Activated T-helper 1 cell treated with anti-CD3 and anti-CD28 coated beads, Interleukin-2, amount 50 U/mL, for 16 hours (primary cell): ENCODE data around the gene HEXIM1.

Experiments
- DNase-seq, 2 donors: peaks; one replicate each; pipeline ENCODE4 v3.0.0-alpha.2; 2020; ENCODE audit warnings: low read depth in 1 of 2, low spot score in 1 of 2

HEXIM1 gene

DNA sequence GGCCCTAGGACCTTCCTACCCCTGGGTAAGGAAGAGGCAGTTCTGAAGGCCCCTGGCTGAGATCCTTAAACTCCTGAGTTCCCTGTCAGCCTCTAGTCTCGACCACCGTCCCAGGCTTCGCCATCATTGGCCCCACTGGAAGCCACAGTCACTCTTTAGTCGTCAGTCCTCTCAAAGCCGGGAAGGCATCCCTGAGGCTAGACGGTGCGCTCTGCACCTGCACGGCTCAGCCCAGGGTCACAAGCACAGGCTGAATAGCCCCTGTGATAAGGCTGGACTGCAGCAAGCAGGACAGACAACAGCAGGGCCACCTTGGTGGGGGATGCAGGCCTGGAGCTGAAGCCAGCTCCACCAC is 3.3 kb upstream of the HEXIM1 start:
- DNase-seq: no peak

DNA sequence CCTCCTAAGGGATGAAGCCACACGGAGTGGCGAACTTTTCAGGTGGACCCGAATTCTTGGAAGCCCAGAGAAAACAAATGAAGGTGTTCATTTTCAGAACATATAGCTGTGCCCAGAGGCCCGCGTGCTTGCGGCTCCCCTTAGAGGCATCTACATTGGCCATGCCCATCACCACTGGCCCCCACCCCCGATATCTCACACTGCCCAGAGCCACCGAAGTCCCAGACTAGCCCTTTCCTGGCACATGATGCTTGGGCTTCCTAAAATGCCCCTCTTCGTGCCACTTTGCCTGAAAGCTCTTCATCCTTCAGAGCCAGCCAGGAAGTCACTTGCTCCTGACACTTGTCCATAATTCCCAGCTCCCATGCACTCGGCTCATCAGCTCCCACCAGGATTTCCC is 2.1 kb upstream of the HEXIM1 start:
- DNase-seq: no peak

- DNase-seq: no peak
Measured at GRCh38 chr17:45146592-45146889, 1.7 kb upstream of the HEXIM1 start.

DNA sequence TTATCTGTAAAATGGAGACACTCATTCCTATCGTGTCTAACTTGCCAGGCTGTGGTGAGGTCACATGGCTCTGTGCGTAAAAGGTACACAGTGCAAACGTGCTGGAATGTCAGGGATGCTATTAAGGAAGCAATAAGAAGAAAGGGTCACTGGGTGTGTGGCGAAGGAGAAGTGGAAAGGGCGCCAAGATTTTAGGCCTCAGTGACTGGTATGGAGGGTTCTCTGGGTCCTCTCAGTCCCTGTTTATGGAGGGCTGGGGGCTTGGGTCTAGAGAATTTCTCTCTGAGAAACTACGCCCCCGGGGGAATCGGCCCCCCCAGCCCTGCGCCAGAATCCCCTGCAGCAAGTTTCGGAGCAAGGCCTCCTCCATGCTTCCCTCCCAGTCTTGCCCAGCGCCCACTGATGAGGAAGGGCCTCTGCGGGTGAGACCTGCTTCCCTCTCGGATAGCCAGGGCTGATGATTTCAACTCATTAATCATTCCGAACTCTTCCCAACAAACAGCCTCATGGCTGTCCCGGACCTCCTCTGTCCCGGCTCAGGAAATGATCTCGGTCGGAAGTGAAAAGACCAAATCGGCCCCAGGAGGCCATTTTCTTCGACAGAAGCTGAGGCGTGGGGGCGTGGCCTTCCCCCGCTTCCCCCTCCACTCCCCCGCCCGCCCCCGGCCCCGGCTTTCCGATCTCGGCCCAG is 1.2 kb upstream of the HEXIM1 start:
- DNase-seq: no peak

DNA sequence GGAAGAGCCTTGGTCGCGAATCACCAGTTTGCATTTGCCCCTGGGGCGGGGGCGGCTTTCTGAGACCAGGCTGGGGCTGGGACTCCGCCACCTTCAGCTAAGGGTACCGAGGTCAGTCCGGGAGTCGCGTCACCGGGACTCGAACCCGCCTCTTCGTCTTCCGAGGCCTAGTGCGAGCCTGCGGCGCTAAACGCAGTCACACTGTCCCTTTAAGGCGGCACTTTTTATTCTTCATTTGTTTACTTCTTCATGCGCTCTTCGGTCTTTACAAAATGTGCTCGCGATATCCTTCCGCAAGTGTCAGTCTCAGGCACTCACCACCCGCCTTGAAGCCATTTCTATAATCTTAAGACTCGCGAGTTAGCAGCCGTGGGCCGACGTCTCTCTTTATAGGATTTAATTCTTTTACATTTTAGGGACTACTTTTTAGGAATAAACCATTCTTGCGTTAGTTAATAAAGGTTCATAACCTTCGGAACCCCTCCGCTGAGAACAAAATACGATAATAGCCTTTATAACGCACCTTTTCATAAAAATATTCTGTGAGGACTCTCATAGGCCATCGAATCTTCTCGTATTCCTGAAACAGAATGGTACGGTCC is 593 bp upstream of the HEXIM1 start:
- peak; percentile 53 to 59 for DNase-seq

DNA sequence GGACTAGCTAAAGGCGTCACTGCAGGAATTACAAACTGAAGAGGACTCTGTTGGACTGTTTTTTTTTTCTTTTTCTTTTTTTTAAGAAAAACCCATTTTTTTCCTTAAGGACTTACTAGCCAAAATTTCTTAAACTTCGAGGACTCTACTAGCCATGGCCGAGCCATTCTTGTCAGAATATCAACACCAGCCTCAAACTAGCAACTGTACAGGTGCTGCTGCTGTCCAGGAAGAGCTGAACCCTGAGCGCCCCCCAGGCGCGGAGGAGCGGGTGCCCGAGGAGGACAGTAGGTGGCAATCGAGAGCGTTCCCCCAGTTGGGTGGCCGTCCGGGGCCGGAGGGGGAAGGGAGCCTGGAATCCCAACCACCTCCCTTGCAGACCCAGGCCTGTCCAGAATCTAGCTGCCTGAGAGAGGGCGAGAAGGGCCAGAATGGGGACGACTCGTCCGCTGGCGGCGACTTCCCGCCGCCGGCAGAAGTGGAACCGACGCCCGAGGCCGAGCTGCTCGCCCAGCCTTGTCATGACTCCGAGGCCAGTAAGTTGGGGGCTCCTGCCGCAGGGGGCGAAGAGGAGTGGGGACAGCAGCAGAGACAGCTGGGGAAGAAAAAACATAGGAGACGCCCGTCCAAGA is 878 bp downstream of the HEXIM1 start:
- DNase-seq: peak; percentile 38 to 61

DNA sequence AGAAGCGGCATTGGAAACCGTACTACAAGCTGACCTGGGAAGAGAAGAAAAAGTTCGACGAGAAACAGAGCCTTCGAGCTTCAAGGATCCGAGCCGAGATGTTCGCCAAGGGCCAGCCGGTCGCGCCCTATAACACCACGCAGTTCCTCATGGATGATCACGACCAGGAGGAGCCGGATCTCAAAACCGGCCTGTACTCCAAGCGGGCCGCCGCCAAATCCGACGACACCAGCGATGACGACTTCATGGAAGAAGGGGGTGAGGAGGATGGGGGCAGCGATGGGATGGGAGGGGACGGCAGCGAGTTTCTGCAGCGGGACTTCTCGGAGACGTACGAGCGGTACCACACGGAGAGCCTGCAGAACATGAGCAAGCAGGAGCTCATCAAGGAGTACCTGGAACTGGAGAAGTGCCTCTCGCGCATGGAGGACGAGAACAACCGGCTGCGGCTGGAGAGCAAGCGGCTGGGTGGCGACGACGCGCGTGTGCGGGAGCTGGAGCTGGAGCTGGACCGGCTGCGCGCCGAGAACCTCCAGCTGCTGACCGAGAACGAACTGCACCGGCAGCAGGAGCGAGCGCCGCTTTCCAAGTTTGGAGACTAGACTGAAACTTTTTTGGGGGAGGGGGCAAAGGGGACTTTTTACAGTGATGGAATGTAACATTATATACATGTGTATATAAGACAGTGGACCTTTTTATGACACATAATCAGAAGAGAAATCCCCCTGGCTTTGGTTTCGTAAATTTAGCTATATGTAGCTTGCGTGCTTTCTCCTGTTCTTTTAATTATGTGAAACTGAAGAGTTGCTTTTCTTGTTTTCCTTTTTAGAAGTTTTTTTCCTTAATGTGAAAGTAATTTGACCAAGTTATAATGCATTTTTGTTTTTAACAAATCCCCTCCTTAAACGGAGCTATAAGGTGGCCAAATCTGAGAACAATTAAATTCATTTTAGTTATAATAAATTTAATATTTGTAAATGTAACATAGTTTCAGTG is 1.7 kb downstream of the HEXIM1 start:
- no peak for DNase-seq

GRCh38 chr17:45150911-45151809 is 2.9 kb downstream of the HEXIM1 start:
- DNase-seq: no peak

DNA sequence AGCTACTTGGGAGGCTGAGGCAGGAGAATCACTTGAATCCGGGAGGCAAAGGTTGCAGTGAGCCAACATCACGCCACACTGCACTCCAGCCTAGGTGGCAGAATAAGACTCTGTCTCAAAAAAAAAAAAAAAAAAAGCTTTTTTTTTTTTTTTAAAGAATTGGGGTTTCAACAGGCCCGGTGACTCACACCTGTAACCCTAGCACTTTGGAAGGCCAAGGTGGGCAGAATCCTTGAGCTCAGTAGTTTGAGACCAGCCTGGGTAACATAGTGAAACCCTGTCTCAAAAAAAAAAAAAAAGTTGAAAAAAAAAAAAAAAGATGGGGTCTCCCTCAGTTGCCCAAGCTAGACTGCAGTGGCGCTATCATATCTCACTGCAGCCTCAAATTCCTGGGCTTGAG is 6.8 kb downstream of the HEXIM1 start:
- no peak for DNase-seq

- no peak for DNase-seq
Measured at GRCh38 chr17:45155483-45155882, 7.2 kb downstream of the HEXIM1 start.

DNA sequence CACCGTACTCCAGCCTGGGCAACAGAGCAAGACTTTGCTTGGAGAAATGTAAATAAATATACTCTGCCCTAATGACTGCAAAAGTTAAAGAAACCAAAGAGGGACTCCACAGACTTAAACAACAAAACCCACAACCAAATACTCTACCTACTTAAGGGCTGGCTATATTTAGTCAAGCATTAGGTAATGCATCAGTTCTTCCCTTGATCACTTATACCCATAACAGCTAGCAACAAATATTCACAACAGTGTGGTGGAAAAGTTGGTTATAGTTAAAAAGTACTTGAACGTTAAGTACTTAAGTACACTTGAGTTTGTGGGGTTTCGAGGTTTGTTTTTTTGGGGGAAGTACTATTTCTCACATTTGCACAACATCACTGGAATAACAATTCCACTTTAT is 8.0 kb downstream of the HEXIM1 start:
- DNase-seq: no peak

DNA sequence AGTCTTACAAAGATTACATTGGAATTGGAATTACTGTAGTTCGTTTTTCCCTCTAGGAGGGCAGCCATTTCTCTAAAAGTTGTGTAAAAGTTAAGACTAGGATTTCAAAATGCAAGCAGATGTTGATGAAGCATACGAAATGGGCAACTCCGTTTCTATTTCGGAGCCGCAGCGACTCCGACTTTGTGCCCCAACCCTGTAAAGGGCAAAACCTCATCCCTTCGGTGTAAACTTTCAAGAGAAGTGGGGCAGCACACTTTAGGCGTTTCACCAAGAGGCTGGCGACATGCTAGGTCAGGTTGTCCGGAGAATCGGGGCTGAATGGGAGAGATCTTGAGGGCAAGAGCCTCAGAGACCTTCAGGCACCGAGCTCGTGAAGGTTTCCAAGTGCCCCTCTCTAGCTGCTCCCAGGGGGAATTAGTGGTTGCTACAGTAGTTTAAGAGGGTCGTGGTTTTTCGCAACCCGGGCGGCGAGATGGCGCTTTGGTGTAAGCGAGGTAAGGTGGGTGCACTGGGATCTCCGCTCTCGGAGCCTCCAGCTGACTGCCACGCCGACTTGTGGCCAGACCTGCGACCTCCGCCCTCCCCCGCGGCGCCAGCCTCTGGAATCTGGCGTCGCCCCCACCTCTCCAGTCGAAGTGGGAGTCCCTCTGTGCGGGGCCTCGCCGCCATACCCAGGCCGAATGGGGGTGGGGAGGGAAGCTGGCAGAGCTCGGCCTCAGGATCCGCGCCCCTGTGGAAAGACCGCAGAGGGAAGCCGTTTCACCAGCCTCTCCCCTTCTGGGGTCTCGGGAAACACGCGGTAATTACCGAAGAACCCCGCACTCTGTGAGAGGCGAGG is 12.4 kb downstream of the HEXIM1 start:
- DNase-seq: peak; percentile 32 to 42

DNA sequence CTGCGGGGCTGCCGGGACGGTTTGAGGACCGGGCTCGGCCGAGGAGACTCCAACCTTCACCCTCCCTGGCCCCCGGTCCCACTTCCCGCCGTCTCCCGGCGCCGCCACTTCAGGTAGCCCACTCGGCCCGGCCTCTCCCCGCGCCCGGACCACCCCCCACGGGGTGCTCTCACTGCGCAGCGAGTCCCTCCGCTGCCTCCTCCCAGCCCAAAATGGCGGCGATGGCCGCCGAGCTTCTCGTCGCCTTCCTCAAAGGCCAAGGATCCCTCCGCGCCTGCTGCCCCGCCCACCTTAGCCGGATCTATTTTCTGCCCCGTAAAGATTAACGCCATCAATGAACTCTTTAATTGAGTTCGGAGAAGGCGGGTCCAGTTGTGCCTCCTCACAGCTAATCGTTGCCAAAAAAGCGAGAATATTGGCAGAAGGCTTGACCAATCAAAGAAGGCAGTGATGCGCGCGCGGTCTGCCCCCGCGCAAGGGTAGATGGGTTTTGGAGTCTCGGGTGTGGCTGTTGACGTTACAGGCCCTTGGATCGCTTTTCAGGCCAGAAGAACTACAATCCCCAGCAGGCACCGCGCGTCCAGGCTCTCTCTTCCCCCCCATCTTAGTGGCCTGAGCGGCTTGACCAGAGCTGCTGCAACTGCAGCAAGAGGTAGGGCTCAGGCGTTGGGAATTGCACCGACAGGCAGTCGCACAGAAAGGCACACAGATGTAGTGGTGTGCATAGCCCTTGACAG is 13.2 kb downstream of the HEXIM1 start, which contains the start of gene HEXIM2:
Gene HEXIM2 (plus strand): TSS at position 588 of the 737 bp plus-strand sequence. CDS start 919 bp downstream, outside the sequence.
- peak; percentile 95 to 99 for DNase-seq

DNA sequence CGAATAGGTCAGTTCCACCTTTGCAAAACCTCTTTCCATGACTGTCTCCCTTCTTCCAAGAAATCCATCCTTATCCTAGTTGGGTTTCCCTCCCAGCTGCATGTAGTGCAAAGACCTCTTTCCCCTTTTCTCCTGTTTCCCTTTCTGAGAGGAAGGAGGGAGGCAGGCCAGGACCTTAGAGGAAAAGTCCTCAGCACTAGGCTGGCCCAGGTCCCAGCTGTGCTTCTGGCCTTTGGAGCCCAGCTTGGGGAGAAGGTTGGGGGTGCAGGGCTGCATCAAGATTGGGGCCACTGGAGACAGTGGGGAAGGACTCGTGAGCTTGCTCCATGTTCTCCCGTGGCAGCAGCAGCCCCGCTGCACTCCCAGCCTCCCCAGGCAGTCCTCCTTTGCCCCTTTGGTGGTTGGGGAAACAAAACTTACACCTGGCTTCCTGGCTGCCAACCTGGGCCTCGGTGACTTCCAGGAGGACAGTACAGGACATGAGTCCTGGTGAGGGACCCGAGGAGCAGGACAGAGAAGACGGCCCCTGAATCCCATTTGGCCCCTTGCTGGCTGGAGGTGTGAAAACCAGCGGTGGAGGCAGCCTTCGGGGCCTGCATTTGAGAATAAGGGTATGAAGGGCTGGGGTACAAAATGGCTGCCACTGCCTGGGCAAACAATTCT is 13.9 kb downstream of the HEXIM1 start:
- DNase-seq: no peak

- no peak for DNase-seq
Measured at GRCh38 chr17:45164734-45165269, 16.5 kb downstream of the HEXIM1 start.

DNA sequence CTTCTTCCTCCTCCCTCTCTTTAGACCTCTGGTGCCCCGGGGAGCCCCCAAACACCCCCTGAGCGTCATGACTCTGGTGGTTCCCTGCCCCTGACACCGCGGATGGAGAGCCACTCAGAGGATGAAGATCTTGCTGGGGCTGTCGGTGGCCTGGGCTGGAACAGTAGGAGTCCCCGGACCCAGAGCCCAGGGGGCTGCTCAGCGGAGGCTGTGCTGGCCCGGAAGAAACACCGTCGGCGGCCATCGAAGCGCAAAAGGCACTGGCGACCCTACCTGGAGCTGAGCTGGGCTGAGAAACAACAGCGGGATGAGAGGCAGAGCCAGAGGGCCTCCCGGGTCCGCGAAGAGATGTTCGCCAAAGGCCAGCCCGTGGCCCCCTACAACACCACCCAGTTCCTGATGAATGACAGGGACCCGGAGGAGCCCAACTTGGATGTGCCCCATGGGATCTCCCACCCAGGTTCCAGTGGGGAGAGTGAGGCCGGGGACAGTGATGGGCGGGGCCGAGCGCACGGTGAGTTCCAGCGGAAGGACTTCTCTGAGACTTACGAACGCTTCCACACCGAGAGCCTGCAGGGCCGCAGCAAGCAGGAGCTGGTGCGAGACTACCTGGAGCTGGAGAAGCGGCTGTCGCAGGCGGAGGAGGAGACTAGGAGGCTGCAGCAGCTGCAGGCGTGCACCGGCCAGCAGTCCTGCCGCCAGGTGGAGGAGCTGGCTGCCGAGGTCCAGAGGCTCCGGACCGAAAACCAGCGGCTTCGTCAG is 20.9 kb downstream of the HEXIM1 start:
- no peak for DNase-seq

DNA sequence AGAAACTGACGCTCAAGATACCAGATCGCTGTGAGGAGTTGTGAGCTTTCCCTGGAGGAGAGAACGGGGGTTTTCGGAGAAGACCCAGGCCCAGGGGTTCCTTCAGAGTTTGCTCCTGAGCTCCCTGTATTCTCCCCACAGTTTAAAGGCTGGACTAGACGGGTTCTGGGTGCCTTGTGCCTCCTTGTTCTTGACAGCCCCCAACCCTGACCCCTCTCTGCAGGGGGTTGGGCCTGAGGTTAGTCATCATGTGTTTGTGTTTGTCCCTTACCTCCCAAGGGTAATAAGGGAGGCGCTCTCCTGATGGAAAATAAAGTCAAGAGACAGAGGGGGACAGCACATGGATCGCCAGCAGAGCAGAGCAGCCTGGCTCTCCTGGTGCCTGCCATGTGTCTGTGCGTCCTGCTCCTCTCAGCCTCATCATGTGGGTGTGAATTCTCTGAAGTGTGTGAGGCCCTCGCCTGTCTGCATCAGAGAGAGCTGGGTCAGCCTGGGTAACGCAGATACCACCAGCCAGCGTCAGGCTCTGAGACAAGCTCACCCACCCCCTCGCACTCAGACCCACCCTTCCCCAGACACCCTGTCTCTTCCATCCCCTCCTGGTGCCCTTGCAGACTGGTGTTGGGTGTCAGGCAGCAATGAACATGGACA is 22.1 kb downstream of the HEXIM1 start:
- DNase-seq: no peak
